K562 (cell line): ENCODE data around the gene MEX3D. TPM values are rescaled to one million over a fixed set of nuclear protein-coding genes. Genes with fewer than 3 reads are reported as not detected.

Experiments
- ATAC-seq: fragments of 200-7000 bp; cut with Tn5 transposase; 3 replicates; pipeline ENCODE4 v1.9.1; 2020; ENCODE audit warnings: moderate library complexity
- BruUV-seq: library from RNA; stranded (reverse); fragments of 400-500 nt; replicated peaks from 2 replicates; lab custom pipeline; 2021; lab: Mats Ljungman, UMichigan
- CTCF ChIA-PET: fragments of 300-600 bp; formaldehyde crosslinking; extraction: SDS; loops from one replicate; lab custom pipeline; 2021; ENCODE audit warnings: low intra/inter-chr PET ratio; lab: Yijun Ruan, JAX
- POLR2A ChIA-PET: fragments of 300-600, 350-650 bp; sonication (Branson Sonifier 250); formaldehyde crosslinking; extraction: SDS; loops from one replicate; lab custom pipeline; 2021; ENCODE audit warnings: antibody characterized with exemption, inconsistent platforms; lab: Yijun Ruan, JAX
- DNase-seq, 4 experiments: peaks; one replicate each; pipeline versions ENCODE4 v3.0.0 to v3.0.0-alpha.2; 2011 to 2018; ENCODE audit warnings: low spot score in 3 of 4, mixed read lengths in 3 of 4; ENCODE audit errors: extremely low read depth in 1 of 4
- FAIRE-seq: peaks from 2 replicates; lab custom pipeline; 2011; peaks lifted over from hg19 to GRCh38; lab: Jason Lieb, UNC
- H2AFZ ChIP-seq: 2 replicates; pipeline ENCODE4 v1.6.0; 2011; ENCODE audit warnings: low read depth, low read length, control low read depth, inconsistent platforms
- H3K27ac ChIP-seq: fragments of 200-600 bp; 3 replicates; pipeline ENCODE4 v1.8.0; 2011; ENCODE audit warnings: low read depth, mild to moderate bottlenecking, control low read depth, inconsistent platforms, low read length, moderate library complexity, mixed read lengths; ENCODE audit errors: extremely low read depth
- H3K27me3 ChIP-seq, 2 experiments: fragments of 300-600 bp in 1 of 2; 2 replicates in 1 of 2; 3 replicates in 1 of 2; pipeline versions ENCODE4 v1.6.0 to v1.8.0; 2011; ENCODE audit warnings: inconsistent platforms in 2 of 2, low read length in 2 of 2, mild to moderate bottlenecking in 1 of 2, mixed read lengths in 1 of 2, moderate library complexity in 1 of 2; ENCODE audit not compliant: control insufficient read depth in 2 of 2, insufficient read depth in 2 of 2
- H3K36me3 ChIP-seq: fragments of 300-600 bp; 3 replicates; pipeline ENCODE4 v1.8.0; 2011; ENCODE audit warnings: mild to moderate bottlenecking, low read length, inconsistent platforms; ENCODE audit not compliant: control insufficient read depth, insufficient read depth
- H3K4me1 ChIP-seq, 2 experiments: fragments of 200-600 bp in 1 of 2; replicated peaks in 1 of 2; 2 replicates in 1 of 2; 3 replicates in 1 of 2; pipeline versions ENCODE4 v1.5.1 to v1.8.0; 2011; ENCODE audit warnings: inconsistent platforms in 2 of 2, low read length in 2 of 2, mild to moderate bottlenecking in 1 of 2, mixed read lengths in 1 of 2, moderate library complexity in 1 of 2; ENCODE audit not compliant: control insufficient read depth in 2 of 2, insufficient read depth in 2 of 2
- H3K4me2 ChIP-seq: 2 replicates; pipeline ENCODE4 v1.6.1; 2011; ENCODE audit warnings: low read length, control low read depth, inconsistent platforms, mixed read lengths; ENCODE audit not compliant: insufficient read depth
- H3K4me3 ChIP-seq: fragments of 200-600 bp; sonication (generic), shearing (Covaris generic); 2 replicates; pipeline ENCODE4 v1.5.1; 2016; ENCODE audit warnings: control low read depth, inconsistent platforms
- H3K79me2 ChIP-seq: fragments of 200-600 bp; 3 replicates; pipeline ENCODE4 v1.8.0; 2011; ENCODE audit warnings: low read length, inconsistent platforms; ENCODE audit not compliant: control insufficient read depth, insufficient read depth
- H3K9ac ChIP-seq, 2 experiments: 2 replicates each; pipeline versions ENCODE4 v1.6.0 to v1.6.1; 2011; ENCODE audit warnings: low read depth in 2 of 2, low read length in 2 of 2, control low read depth in 1 of 2, inconsistent platforms in 1 of 2, mild to moderate bottlenecking in 1 of 2, mixed read lengths in 1 of 2; ENCODE audit not compliant: insufficient read depth in 1 of 2
- H3K9me1 ChIP-seq: one replicate; pipeline ENCODE4 v1.6.0; 2011; ENCODE audit warnings: inconsistent platforms, mild to moderate bottlenecking, low read length, moderate library complexity; ENCODE audit not compliant: control insufficient read depth, insufficient read depth
- H3K9me3 ChIP-seq: replicated peaks from 2 replicates; pipeline ENCODE4 v1.5.1; 2011; ENCODE audit warnings: low read depth, low read length, inconsistent platforms; ENCODE audit not compliant: control insufficient read depth, insufficient read depth
- H4K20me1 ChIP-seq: replicated peaks from 2 replicates; pipeline ENCODE4 v1.6.1; 2011; ENCODE audit warnings: low read length, inconsistent platforms, mixed read lengths; ENCODE audit not compliant: control insufficient read depth, insufficient read depth
- EGR1 ChIP-seq: fragments of 450-650 bp; conservative IDR thresholded peaks from 2 replicates; pipeline ENCODE4 v1.6.1; 2017; ENCODE audit warnings: mild to moderate bottlenecking
- IRF2 ChIP-seq: sonication (generic); formaldehyde crosslinking; IDR thresholded peaks from 2 replicates; pipeline ENCODE4 v1.8.1; 2022; ENCODE audit warnings: mild to moderate bottlenecking, missing genetic modification reagents
- MXI1 ChIP-seq: IDR thresholded peaks from 2 replicates; pipeline ENCODE4 v1.6.1; 2011; ENCODE audit warnings: low read depth, mild to moderate bottlenecking, improper control_type of control experiment, low read length
- PCBP2 ChIP-seq: fragments of 200-400 bp; formaldehyde crosslinking; IDR thresholded peaks from 2 replicates; pipeline ENCODE4 v1.6.1; 2018; ENCODE audit warnings: low read length, low read depth, mild to moderate bottlenecking, moderate library complexity; ENCODE audit not compliant: poor library complexity, severe bottlenecking
- POLR2G ChIP-seq: fragments of 200-400 bp; formaldehyde crosslinking; IDR thresholded peaks from 2 replicates; pipeline ENCODE4 v1.6.1; 2017; ENCODE audit warnings: low read depth, mild to moderate bottlenecking, antibody characterized with exemption, low read length, moderate library complexity
- PPARD ChIP-seq: fragments of 250-450 bp; sonication (Bioruptor Pico); IDR thresholded peaks from 2 replicates; pipeline ENCODE4 v1.8.0; 2022; ENCODE audit warnings: inconsistent platforms, mild to moderate bottlenecking, moderate library complexity
- ZNF23 ChIP-seq: fragments of 250-450 bp; sonication (Bioruptor Pico); IDR thresholded peaks from 2 replicates; pipeline ENCODE4 v1.4.0; 2020; ENCODE audit warnings: mild to moderate bottlenecking
- ZNF780A ChIP-seq: fragments of 250-450 bp; sonication (Bioruptor Pico); IDR thresholded peaks from 2 replicates; pipeline ENCODE4 v1.5.0; 2021; ENCODE audit warnings: mild to moderate bottlenecking
- WGBS: fragments of 100-300 bp; shearing (Covaris generic); methylation state at CpG from one replicate; pipeline ENCODE4 v1.1.6; 2016; ENCODE audit warnings: low coverage, mixed read lengths; ENCODE audit not compliant: insufficient coverage; ENCODE audit errors: missing lambda C conversion rate; 5-methylcytosine and 5-hydroxymethylcytosine counted together
- in situ Hi-C: fragments of 300-500 bp; cut with MboI; formaldehyde crosslinking; loops from 4 replicates; pipeline ENCODE4 v1.15.0; 2018; ENCODE audit warnings: inconsistent platforms, mixed read lengths
- intact Hi-C: fragments of 100-400 bp; cut with micrococcal nuclease; formaldehyde crosslinking; loops from 2 replicates; pipeline ENCODE4 v1.14.2; 2022
- polyA plus RNA-seq, 8 experiments: library from polyadenylated mRNA; depleted of rRNA in 4 of 8; stranded (reverse) in 5 of 8; unstranded in 3 of 8; fragments of >200 nt; fragmentation: Nextera tagmentation in 2 of 8; fragmentation: Illumina TruSeq in 1 of 8; extraction: Ambion mirVana in 2 of 8; extraction: Trizol in 1 of 8; gene quantifications; 2 replicates each; pipeline versions ENCODE4 v1.2.1 to v1.2.3, GENCODE V29; 2011 to 2014; ENCODE audit warnings: inconsistent platforms in 1 of 8, missing spikeins in 1 of 8
- total RNA-seq, 7 experiments: library from RNA; depleted of rRNA in 6 of 7; stranded (reverse); fragments of >200 nt in 6 of 7; fragmentation: Illumina TruSeq in 2 of 7; extraction: Trizol in 2 of 7; gene quantifications; 2 replicates each; pipeline versions ENCODE4 v1.2.1 to v1.2.3, GENCODE V29; 2011 to 2021; ENCODE audit warnings: low replicate concordance in 1 of 7
- TF ChIP-seq, protein P1 (sequence below): sonication (generic); formaldehyde crosslinking; IDR thresholded peaks from 2 replicates; pipeline ENCODE4 v1.5.0; 2020; ENCODE audit warnings: missing genetic modification reagents
- TF ChIP-seq, protein P2 (sequence below): fragments of 250-450 bp; sonication (Bioruptor Pico); IDR thresholded peaks from 2 replicates; pipeline ENCODE4 v1.8.0; 2021; ENCODE audit warnings: mild to moderate bottlenecking, moderate library complexity

The MEX3D gene
- total and polyA plus RNA-seq, 9 of the 15 experiments (the other 6 are each of a cell fraction or from before 2014, with no cell fraction given), result 1.7 to 39.3 (median 5.7) TPM

DNA sequence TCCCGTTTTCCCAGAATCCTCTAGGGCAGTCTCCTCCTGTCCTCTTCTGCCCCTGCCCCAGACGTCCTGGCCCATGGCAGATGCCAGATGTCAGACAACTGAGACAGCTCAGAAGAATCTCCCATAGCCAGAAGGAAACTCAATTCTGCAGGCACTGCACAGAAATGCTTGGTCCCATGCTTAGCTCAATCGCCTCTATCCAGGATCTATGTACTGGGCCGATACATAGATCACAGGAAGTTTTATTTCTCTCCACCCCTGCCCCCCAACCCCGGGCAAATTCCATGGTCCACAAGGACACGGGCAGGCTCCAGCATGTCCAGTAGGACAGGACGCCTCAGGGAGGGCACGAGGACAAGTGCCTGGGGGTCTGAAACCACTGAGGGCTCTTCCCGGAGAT lies 19.7 kb upstream of the MEX3D start (continued):
- TF ChIP-seq, protein P1, sequence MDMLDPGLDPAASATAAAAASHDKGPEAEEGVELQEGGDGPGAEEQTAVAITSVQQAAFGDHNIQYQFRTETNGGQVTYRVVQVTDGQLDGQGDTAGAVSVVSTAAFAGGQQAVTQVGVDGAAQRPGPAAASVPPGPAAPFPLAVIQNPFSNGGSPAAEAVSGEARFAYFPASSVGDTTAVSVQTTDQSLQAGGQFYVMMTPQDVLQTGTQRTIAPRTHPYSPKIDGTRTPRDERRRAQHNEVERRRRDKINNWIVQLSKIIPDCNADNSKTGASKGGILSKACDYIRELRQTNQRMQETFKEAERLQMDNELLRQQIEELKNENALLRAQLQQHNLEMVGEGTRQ, result no peak
- TF ChIP-seq EGR1 (no peak), IRF2 (no peak), PCBP2 (no peak), ZNF23 (CRISPR knock-in tag) (no peak), MXI1 (no peak), PPARD (CRISPR knock-in tag) (no peak)
- TF ChIP-seq, protein P2, sequence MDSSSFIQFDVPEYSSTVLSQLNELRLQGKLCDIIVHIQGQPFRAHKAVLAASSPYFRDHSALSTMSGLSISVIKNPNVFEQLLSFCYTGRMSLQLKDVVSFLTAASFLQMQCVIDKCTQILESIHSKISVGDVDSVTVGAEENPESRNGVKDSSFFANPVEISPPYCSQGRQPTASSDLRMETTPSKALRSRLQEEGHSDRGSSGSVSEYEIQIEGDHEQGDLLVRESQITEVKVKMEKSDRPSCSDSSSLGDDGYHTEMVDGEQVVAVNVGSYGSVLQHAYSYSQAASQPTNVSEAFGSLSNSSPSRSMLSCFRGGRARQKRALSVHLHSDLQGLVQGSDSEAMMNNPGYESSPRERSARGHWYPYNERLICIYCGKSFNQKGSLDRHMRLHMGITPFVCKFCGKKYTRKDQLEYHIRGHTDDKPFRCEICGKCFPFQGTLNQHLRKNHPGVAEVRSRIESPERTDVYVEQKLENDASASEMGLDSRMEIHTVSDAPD (CRISPR knock-in tag), result no peak
- TF ChIP-seq, all 486 proteins: peak for 0

DNA sequence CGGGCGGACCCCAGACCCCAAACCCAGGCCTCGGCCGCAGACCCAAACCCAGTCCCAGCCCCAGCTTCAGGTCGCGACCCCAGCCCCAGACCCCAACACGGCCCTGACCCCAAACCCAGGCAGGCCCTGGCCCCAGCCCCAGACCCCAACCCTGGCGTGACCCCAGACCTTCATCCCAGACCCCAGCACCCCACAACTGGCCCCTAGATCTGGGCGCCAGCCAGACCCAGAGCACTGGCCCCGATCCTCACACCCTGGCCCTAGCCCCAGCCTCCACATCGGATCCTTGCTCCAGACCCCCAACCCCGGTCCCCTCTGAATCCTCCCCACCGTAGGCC lies 17.1 kb upstream of the MEX3D start:
- H3K9me1 ChIP-seq, result no peaks in the 10 kb centered on the region
- CTCF ChIA-PET, result no interaction called here
- 100% methylated on average over 3 of the region's 13 CpGs for WGBS
- H3K4me3 ChIP-seq, result no peak overlapping the region
- DNase-seq, result peak in 1 of 4 experiments; percentile 6
- no peak for ATAC-seq
- H3K4me1 ChIP-seq, result peaks cover 6 to 12% of the 10 kb centered on the region in 2 experiments; a peak in 4 of 5 replicates
- peak; percentile 6; the same call in 1 of the 2 replicates for TF ChIP-seq POLR2G
- TF ChIP-seq ZNF780A (CRISPR knock-in tag), result no peak
- H3K9ac ChIP-seq, result no peak overlapping the region
- H3K9me3 ChIP-seq, result no peaks in the 10 kb centered on the region
- POLR2A ChIA-PET, result no interaction called here
- no peaks in the 10 kb centered on the region for H4K20me1 ChIP-seq
- in situ Hi-C loops, result no loop called here
- FAIRE-seq, result no peak
- H3K79me2 ChIP-seq, result peaks cover 52% of the 10 kb centered on the region
- no peak overlapping the region for H2AFZ ChIP-seq
- intact Hi-C loops, result no loop called here
- no peak overlapping the region for H3K4me2 ChIP-seq
- no peak overlapping the region for H3K27ac ChIP-seq
- no peaks in the 10 kb centered on the region for H3K27me3 ChIP-seq
- peaks cover 77% of the 10 kb centered on the region; the same call in 2 of the 3 replicates for H3K36me3 ChIP-seq
- no TSS peak for BruUV-seq
